ENCODE data around the gene FAF2.
"Not testable (repeated sequence)": the region's sequence is repeated elsewhere in the genome, so short reads cannot be mapped to it uniquely, and the experiment has no call there.

Gene FAF2

DNA sequence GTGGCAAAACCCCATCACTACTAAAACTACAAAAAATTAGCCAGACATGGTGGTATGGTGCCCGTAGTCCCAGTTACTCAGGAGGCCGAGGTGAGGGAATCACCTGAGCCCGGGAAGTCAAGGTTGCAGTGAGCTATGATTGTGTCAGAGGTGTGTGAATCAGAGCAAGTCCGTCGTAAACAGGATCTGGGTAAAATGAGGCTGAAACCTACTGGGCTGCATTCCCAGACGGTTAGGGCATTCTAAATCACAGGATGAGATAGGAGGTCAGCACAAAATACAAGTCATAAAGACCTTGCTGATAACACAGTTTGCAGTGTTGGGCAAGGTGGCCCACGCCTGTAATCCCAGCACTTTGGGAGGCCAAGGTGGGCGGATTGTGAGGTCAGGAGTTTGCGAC, 29.9 kb upstream of the FAF2 start:
- DNase-seq (ENCODE audit: low read depth in 2 of 2): no peak

DNA sequence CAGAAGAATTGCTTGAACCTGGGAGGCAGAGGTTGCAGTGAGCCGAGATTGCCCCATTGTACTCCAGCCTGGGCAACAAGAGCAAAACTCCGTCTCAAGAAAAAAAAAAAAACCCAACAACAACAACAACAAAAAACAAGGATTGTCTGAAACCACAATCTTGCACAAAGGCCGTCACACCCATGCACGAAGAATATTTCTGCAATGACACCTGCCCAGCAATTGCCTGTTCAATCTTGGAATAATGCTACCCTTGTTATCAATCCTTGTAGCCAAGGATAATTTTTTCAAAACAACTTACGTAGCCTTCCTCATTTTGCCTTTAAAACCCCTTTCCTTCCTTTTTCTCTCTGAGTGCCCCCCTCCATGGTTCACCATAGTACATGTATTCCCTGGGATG, 28.1 kb upstream of the FAF2 start:
- DNase-seq (ENCODE audit: low read depth in 2 of 2): no peak

- no peak for DNase-seq (ENCODE audit: low read depth in 2 of 2)
Observed at GRCh38 chr5:176420972-176421544, 27.1 kb upstream of the FAF2 start.

DNA sequence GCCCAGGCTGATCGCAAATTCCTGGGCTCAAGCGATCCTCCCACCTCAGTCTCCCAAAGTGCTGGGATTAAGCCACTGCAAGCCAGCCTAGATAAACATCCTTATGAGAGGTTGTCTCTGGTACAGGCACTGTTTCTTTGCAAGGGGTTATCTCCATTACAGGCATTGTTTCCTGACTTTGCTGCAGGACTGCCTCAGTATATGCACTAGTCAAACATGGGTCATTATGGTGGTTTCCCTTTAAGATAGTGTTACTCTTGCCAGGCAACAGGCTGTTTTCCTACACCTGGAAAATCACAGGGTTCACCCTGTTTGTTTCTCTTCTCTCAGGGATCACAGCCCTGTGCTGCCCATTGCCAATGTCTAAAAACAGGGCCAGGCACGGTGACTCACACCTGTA, 24.0 kb upstream of the FAF2 start:
- no peak for DNase-seq (ENCODE audit: low read depth in 2 of 2)

DNA sequence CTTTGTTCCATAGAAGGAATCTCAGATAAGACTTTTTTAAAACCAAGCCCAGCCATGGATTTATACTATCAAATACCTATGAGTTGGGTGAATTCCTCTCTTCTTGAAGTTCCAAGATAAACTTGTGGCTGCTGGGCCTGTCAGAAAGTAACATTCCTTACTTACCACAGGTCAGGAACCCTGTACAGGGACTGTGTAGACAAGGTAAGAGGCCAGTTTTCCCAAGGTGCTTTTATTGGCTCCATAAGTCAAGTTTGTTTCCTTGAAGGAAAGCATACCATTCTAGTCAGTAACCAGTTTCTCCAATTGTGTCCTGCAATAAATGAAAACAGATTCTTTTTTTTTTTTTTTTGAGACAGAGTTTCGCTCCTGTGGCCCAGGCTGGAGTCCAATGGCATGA, 23.0 kb upstream of the FAF2 start:
- DNase-seq (ENCODE audit: low read depth in 2 of 2): no peak

DNA sequence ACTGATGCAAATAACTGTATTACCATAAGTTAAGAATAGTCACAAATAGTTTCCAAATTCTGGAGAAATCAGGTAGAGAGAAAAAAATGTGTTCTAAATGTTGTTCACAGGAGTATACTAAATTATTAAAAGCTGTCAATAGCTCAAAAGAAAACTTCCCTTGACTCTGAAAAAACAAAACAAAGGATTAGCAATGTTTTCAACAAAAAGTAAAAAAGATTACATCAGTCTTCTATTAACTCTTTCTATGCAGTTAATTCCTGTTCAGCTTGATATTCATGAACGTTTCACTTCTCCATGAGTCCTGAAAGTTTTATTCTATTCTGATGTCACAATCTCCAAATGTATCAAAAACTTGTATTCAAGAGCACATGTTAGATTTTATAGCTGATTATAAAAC, 22.4 kb upstream of the FAF2 start:
- DNase-seq (ENCODE audit: low read depth in 2 of 2): no peak

- no peak for DNase-seq (ENCODE audit: low read depth in 2 of 2)
Observed at GRCh38 chr5:176426876-176427275, 21.3 kb upstream of the FAF2 start.

GRCh38 chr5:176427971-176428370, 20.2 kb upstream of the FAF2 start:
- DNase-seq (ENCODE audit: low read depth in 2 of 2): no peak

DNA sequence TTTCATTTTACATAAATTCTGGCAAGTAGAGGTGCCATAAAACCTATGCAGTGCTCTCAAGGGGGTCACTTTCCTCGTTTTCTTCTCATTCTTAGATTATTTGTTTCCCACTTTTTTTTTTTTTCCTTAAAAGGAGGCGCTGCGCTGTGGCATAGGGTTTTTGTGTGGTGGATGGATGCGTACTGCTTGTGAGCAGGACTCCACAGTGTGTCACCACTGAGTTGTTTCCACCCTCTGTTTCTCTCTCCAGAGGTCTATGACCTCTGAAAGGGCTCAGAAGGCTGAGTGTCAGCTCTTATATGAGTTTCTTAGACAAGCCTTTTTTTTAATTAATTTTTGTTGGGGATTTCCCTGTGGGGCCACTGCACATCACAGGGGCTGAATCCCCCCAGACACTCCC, 18.2 kb upstream of the FAF2 start:
- DNase-seq (ENCODE audit: low read depth in 2 of 2): no peak

GRCh38 chr5:176432707-176433106, 15.5 kb upstream of the FAF2 start:
- no peak for DNase-seq (ENCODE audit: low read depth in 2 of 2)

DNA sequence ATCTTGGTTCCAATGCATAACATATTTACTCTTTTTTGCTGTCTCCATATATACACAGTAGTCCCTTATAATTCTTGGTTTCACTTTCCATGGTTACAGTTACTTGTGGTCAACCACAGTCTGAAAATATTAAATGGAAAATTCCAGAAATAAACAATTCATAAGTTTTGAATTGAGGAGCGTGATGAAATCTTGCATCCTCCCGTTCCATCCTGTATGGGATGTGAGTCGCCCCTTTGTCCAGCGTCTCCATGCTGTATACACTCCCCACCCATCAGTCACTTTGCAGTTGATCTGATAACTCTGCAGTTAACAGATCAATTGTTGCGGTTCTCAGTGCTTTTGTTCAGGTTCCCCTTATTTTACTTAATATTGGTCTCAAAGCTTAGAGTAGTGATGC, 11.5 kb upstream of the FAF2 start:
- DNase-seq (ENCODE audit: low read depth in 2 of 2): no peak

GRCh38 chr5:176438959-176439757, 9.0 kb upstream of the FAF2 start:
- no peak for DNase-seq (ENCODE audit: low read depth in 2 of 2)

GRCh38 chr5:176440927-176441706, 7.1 kb upstream of the FAF2 start:
- DNase-seq (ENCODE audit: low read depth in 2 of 2): no peak

- DNase-seq (ENCODE audit: low read depth in 2 of 2): no peak
Observed at GRCh38 chr5:176441921-176442323, 6.3 kb upstream of the FAF2 start.

DNA sequence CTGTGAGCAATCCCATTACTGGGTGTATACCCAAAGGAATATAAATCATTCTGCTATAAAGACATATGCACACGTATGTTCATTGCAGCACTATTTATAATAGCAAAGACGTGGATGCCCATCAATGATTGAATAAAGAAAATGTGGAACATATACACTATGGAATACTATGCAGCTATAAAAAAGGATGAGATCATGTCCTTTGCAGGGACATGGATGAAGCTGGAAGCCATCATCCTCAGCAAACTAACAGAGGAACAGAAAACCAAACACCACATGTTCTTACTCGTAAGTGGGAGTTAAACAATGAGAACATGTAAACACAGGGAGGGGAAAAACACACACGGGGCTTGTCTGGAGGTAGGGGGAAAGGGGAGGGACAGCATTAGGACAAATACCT, 5.3 kb upstream of the FAF2 start:
- DNase-seq (ENCODE audit: low read depth in 2 of 2): not testable (repeated sequence)

DNA sequence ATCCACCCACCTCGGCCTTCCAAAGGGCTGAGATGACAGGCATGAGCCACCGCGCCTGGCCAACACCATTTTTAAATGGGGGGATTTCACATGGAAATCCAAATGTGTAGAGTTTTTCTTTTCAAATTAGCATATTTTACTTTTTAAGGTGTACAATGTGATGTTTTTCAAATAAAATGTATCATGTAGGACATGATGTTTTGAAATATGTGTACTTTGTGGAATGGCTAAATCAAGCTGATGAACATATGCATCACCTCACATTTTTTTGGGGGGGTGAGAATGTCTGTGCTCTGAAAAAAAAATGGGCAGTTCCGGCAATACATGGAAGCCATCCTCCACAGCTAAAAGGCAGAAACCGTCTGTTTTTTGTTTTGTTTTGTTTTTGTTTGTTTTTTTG, 3.4 kb upstream of the FAF2 start:
- no peak for DNase-seq (ENCODE audit: low read depth in 2 of 2)

DNA sequence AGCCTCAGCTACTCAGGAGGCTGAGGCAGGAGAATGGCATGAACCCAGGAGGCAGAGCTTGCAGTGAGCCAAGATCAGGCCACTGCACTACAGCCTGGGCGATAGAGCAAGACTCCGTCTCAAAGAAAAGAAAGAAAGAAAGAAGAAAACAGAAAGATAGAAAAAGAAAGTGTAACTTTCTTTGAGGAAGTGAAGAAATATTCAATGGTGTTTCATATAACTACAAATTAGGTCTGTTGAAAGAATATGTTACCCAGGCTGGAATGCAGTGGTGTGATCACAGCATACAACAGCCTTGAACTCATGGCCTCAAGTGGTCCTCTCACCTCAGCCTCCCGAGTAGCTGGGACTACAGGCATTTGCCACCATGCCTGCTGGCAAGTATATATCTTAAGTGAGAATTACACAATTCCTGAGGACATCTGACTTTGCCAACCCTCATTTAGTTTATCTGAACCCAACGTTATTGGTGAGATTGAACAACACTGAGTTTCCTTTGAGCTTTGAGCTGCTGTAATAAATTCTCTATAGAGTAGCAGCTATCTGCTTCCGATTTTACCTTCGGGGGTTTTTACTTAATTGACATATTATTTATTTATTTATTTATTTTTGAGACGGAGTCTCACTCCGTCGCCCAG, 2.0 kb upstream of the FAF2 start:
- DNase-seq (ENCODE audit: low read depth in 2 of 2): no peak

DNA sequence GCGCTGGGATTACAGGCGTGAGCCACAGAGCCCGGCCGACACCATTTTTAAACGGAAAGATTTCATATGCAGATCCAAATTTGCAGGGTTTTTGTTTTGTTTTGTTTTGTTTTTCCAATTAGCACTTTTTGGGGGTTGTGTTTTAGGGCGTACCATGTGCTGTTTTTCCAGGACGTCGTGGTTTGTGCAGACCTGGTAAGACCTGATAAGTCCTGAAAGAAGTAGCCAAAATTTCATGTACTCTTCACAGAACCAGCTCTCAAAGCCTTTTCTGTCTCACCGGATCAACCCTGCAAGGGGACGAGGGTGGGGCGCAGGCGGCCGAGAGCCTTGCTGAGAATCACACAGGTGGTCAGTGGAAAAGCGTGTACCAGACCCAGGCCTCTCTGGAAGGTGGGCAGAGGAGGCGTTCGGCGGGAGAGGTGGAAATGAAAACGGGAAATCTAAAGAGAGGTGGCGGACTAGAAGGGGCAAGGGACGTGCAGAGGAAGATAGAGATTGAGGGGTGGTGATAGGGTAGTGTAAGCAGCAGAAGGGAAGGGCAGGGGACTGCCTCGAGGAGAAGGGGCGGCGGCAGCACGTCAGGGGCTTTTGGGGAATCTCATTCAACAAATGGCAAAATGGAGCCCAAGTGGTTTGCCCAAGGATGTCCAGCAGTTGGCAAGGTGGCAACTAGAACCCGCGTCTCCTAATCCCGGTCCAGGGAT, 1.1 kb upstream of the FAF2 start:
- DNase-seq (ENCODE audit: low read depth in 2 of 2): no peak

- DNase-seq (ENCODE audit: low read depth in 2 of 2): peak in 1 of 2 donors; percentile 12
Observed at GRCh38 chr5:176447591-176447977, 601 bp upstream of the FAF2 start.

GRCh38 chr5:176450077-176450476, 1.9 kb downstream of the FAF2 start:
- DNase-seq (ENCODE audit: low read depth in 2 of 2): no peak

GRCh38 chr5:176454724-176455394, 6.7 kb downstream of the FAF2 start:
- DNase-seq (ENCODE audit: low read depth in 2 of 2): no peak

All from stimulated activated CD8-positive, alpha-beta memory T cell treated with anti-CD3 and anti-CD28 coated beads, Interleukin-7, amount 100 ng/mL, for 1 hour (primary cell).